Left lung (tissue), 10 donors: ENCODE measurements around the gene SPATA9. TPM values are rescaled to one million over a fixed set of nuclear protein-coding genes. Genes with fewer than 3 reads are reported as not detected.

Source experiments
- ATAC-seq: fragments of 200-7000 bp; cut with Tn5 transposase; one replicate; pipeline ENCODE4 v1.9.1; 2020; ENCODE audit warnings: moderate library complexity
- DNase-seq, 4 donors: peaks; one replicate each; pipeline ENCODE4 v3.0.0-alpha.2; 2013 to 2020
- H3K27ac ChIP-seq, 2 donors: fragments of 200-600 bp; sonication (generic) in 1 of 2; one replicate each; pipeline versions ENCODE4 v1.5.0 to v1.8.0; 2020 to 2021
- H3K27me3 ChIP-seq, 2 donors: fragments of 200-600 bp; sonication (generic) in 1 of 2; one replicate each; pipeline versions ENCODE4 v1.5.0 to v1.8.0; 2020 to 2021
- H3K36me3 ChIP-seq, 2 donors: fragments of 200-600 bp; sonication (generic) in 1 of 2; one replicate each; pipeline versions ENCODE4 v1.5.0 to v1.8.0; 2020 to 2021
- H3K4me1 ChIP-seq, 2 donors: fragments of 200-600 bp; one replicate each; pipeline ENCODE4 v1.8.0; 2021
- H3K4me3 ChIP-seq, 2 donors: fragments of 200-600 bp; sonication (generic) in 1 of 2; one replicate each; pipeline versions ENCODE4 v1.5.0 to v1.8.0; 2020 to 2021; ENCODE audit warnings: mild to moderate bottlenecking in 1 of 2
- H3K9me3 ChIP-seq, 2 donors: fragments of 200-600 bp; sonication (generic) in 1 of 2; one replicate each; pipeline versions ENCODE4 v1.5.0 to v1.8.0; 2020 to 2021
- CTCF ChIP-seq, 2 donors: fragments of 200-600 bp; sonication (generic) in 1 of 2; IDR thresholded peaks; one replicate each; pipeline versions ENCODE4 v1.5.0 to v1.8.0; 2021; ENCODE audit warnings: antibody characterized with exemption in 2 of 2
- intact Hi-C, 2 donors: fragments of 100-400 bp; cut with DNase I; formaldehyde crosslinking; loops; one replicate each; pipeline versions ENCODE4 v1.11.2 to v1.14.2; 2022
- polyA plus RNA-seq, 6 donors: library from polyadenylated mRNA; unstranded; fragments of 120-200 nt; gene quantifications; one replicate each; pipeline ENCODE4 v1.2.1, GENCODE V29; 2013; ENCODE audit not compliant: insufficient read length in 6 of 6
- total RNA-seq, 2 donors: library from RNA; stranded (reverse); fragmentation: NEBNext Ultra II Directional; extraction: Animal tissue kit (Norgen Biotek cat#: 25700); gene quantifications; one replicate each; pipeline ENCODE4 v1.2.1, GENCODE V29; 2021
- donor health status: DM: no; HTN: yes; CAD: no.
- donor health status: DM: no; HTN: no; CAD: no.

SPATA9 gene
- total and polyA plus RNA-seq, 8 donors, result 0.31 to 2.3 (median 1.3) TPM

- H3K27me3 ChIP-seq, result peaks cover 0 to 5% of the 10 kb centered on the region in 2 donors
- H3K4me1 ChIP-seq, result peaks cover 16 to 36% of the 10 kb centered on the region in 2 donors
- no peaks in the 10 kb centered on the region for H3K36me3 ChIP-seq
- no peak for TF ChIP-seq CTCF (IDR thresholded peaks at IDR 0.05)
- H3K9me3 ChIP-seq, result no peaks in the 10 kb centered on the region
- ATAC-seq, result no peak
- intact Hi-C loops, result no loop called here
- no peak overlapping the region for H3K4me3 ChIP-seq
- DNase-seq, result no peak
- peak overlapping the region in 1 of 2 donors; percentile 40 for H3K27ac ChIP-seq
Observed at GRCh38 chr5:95725937-95726810, 43.4 kb upstream of the SPATA9 start.

GRCh38 chr5:95725071-95725820 is 42.5 kb upstream of the SPATA9 start:
- no peak for ATAC-seq
- DNase-seq, result no peak
- TF ChIP-seq CTCF (IDR thresholded peaks at IDR 0.05), result no peak
- no peak overlapping the region for H3K27ac ChIP-seq
- no peaks in the 10 kb centered on the region for H3K27me3 ChIP-seq
- H3K4me3 ChIP-seq, result no peak overlapping the region
- H3K4me1 ChIP-seq, result peaks cover 16 to 33% of the 10 kb centered on the region in 2 donors
- H3K9me3 ChIP-seq, result no peaks in the 10 kb centered on the region
- intact Hi-C loops, result no loop called here
- H3K36me3 ChIP-seq, result no peaks in the 10 kb centered on the region

GRCh38 chr5:95723632-95724369 is 41.0 kb upstream of the SPATA9 start:
- H3K27me3 ChIP-seq, result no peaks in the 10 kb centered on the region

GRCh38 chr5:95721582-95722295 is 38.9 kb upstream of the SPATA9 start:
- intact Hi-C loops, result no loop called here
- ATAC-seq, result no peak
- Histone ChIP-seq H3K27ac (no peak overlapping the region), H3K27me3 (no peaks in the 10 kb centered on the region), H3K9me3 (no peaks in the 10 kb centered on the region), H3K4me3 (no peak overlapping the region), H3K4me1 (peaks cover 3 to 8% of the 10 kb centered on the region in 2 donors), H3K36me3 (no peaks in the 10 kb centered on the region)
- no peak for TF ChIP-seq CTCF (IDR thresholded peaks at IDR 0.05)
- DNase-seq, result no peak

More at GRCh38 chr5:95723632-95724369, 41.0 kb upstream of the SPATA9 start:
- ATAC-seq (no peak), DNase-seq (no peak)
- Histone ChIP-seq H3K27ac (no peak overlapping the region), H3K36me3 (no peaks in the 10 kb centered on the region), H3K9me3 (no peaks in the 10 kb centered on the region), H3K4me3 (no peak overlapping the region), H3K4me1 (peaks cover 16 to 20% of the 10 kb centered on the region in 2 donors)
- intact Hi-C loops, result no loop called here
- no peak for TF ChIP-seq CTCF (IDR thresholded peaks at IDR 0.05)
